GM21737 (cell line): ENCODE results near the gene CTDSPL2.
"Not testable (repeated sequence)": the region's sequence is repeated elsewhere in the genome, so short reads cannot be mapped to it uniquely, and the experiment has no call there.

Source experiments
- ATAC-seq: cut with Tn5 transposase; IDR thresholded peaks from one replicate; pipeline ENCODE4 v1.9.1; 2021; ENCODE audit warnings: mild to moderate bottlenecking, moderate library complexity; ENCODE audit not compliant: unreplicated experiment

CTDSPL2 gene

DNA sequence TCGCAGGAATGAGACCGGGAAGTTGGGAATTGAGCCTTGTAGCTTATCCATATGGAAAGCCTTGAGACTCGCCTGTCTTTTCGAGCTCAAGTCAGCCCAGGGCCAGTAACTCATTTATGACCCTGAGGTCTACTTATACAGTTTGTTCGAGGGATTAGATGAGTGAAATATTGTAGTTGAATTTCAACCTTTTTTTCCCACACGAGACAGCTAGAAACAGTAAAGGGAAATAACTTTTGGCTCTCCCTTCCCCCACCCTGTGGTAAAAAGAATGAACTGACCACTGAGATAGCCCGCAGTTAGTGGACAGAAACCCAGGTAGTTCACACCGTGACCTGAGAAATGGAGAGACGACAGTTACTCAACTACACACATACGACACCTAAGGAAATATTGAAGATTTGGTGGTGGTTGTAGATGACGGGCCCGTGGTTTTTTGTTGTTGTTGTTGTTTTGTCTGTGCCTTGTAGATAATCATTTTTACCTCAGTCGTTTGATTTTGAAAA, 110.4 kb downstream of the CTDSPL2 start:
- no peak for ATAC-seq

DNA sequence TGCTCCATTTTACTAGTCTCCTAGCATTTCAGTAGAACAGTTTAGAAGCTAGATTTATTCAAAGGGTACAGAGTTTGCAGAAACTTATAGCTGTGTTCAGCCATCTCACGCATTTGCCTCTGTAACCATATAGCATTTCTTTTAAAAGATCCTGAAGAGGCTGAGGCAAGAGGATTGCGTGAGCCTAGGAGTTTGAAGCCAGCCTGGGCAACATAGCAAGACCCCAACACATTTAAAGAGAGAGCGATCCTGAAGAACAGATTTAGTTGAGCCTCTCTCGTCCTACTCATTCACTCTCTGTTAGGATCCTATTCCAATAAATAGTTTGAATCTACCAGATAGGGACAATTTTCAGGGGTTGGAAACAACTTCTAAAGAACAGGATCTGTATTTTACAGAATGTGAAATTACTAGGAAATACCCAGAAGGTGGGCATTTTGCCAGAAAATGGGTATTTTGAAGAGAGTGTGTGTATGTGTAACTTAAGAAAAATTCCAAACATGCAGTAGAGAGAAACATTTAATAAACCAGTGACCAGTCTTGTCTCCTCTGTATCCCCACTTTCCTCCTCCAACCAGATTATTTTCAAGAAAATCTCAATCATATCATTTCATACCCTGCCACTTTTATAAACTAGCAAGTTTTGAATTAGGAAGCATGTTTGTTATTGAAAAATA, 114.0 kb downstream of the CTDSPL2 start:
- ATAC-seq = no peak

DNA sequence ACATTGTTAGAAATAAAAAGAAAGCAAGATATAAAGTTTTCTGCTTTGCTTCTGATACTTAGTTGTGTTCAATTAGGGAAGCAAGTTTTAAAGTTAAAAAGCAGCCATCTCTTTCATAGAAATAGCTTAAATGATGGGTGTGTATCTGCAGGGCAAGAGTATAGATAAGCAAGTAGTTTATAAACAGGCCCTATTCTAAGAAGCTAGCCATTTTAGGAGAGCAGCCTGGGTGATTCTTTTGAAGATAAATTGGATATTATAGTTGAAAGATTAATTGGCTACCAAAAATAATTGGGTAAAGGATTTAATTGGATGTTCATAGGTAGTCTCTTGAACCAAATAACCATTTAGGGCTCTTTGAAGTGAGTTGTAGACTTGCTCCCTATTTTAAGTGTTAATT, 115.2 kb downstream of the CTDSPL2 start:
- no peak for ATAC-seq

DNA sequence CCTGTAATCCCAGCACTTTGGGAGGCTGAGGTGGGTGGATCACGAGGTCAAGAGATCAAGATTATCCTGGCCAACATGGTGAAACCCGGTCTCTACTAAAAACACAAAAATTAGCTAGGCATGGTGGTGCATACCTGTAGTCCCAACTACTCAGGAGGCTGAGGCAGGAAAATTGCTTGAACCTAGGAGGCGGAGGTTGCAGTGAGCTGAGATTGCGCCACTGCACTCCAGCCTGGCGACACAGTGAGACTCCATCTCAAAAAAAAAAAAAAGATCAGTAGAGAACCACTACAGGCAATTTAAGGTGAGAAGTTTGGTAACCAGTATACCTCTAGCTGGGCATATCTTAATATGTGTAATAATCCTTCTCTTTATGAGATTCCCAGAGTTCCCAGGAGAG, 117.3 kb downstream of the CTDSPL2 start:
- ATAC-seq = not testable (repeated sequence)

DNA sequence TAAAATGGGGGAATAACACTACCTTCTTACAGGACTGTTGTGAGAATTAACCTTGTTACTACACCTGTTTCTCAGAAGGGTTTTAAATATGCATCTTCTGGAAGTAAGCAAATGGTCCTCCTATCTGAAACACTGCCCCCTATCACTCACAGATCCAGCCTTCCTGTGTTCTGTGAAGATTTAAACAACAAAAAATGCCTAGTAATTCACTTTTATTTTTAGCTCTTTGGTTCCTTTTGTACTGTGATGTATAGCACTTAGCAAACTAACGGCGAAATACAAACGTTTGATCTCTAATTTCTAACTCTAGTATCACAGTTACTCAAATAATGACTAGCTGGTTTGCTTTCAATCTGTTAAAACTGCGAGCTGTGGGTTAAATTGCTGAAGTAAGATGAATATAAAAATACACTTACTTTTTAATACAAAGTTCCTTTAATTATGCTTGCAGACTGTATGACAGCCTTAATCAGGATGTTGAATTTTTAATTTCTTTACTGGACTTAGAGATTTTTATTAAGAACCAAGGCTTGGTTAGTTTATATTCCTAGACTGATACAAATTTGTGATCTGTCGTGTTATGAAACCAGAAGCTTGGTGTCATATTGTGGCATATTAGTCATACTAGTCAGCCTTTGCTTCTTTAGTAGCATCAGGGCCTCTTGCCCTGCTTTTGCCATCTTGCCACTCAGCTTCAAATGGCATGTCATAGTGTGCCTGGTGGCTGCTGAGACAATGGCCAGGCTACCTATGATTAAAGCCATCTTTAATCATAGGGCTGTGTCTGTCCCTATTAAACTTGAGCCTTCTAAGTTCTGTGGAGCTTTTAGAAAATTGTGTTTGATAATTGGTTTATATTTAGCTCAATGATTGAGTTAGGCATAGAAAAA, 118.7 kb downstream of the CTDSPL2 start:
- ATAC-seq = no peak

DNA sequence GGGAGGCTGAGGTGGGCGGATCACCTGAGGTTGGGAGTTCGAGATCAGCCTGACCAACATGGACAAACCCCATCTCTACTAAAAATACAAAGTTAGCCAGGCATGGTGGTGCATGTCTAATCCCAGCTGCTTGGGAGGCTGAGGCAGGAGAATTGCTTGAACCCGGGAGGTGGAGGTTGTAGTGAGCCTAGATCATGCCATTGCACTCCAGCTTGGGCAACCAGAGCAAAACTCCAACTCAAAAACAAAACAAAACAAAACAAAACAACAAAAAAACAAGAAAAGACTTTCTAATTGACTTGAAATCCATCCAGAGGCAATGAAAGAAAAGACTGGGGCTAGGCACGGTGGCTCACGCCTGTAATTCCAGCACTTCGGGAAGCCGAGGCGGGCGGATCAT, 121.7 kb downstream of the CTDSPL2 start:
- ATAC-seq = not testable (repeated sequence)

DNA sequence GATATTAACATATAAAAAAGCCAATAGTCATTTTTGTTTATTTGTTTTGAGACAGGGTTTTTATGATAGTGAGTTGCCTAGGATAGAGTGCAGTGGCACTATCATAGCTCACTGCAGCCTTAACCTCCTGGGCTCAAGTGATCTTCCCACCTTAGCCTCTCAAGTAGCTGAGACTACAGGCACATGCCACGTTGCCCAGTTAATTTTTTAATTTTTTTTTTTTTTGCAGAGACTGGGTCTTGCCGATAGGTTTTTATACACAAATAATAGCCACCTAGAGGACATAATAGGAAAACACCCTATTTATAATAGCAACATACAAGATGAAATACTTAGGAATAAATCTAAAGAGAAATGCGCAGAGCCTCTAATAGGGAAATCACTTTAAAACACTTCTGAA, 122.8 kb downstream of the CTDSPL2 start:
- ATAC-seq = no peak

DNA sequence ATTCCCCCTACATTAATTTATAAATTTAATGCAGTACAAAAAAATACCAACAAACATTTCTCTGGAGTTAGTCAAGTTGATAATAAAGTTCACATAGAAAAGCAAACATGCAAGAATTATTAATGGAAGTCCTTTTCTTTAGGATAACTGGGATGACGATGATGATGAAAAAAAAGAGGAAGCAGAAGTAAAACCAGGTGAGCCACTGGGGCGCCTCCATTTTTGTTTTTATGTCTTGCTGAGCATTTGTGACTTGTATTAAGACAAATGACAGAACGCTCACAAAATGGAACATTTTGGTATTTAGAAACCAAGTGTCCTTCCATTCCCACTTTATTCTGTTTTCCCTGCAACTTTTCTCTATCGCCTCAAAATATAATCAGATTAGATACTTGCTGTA, 123.3 kb downstream of the CTDSPL2 start:
- ATAC-seq = no peak

DNA sequence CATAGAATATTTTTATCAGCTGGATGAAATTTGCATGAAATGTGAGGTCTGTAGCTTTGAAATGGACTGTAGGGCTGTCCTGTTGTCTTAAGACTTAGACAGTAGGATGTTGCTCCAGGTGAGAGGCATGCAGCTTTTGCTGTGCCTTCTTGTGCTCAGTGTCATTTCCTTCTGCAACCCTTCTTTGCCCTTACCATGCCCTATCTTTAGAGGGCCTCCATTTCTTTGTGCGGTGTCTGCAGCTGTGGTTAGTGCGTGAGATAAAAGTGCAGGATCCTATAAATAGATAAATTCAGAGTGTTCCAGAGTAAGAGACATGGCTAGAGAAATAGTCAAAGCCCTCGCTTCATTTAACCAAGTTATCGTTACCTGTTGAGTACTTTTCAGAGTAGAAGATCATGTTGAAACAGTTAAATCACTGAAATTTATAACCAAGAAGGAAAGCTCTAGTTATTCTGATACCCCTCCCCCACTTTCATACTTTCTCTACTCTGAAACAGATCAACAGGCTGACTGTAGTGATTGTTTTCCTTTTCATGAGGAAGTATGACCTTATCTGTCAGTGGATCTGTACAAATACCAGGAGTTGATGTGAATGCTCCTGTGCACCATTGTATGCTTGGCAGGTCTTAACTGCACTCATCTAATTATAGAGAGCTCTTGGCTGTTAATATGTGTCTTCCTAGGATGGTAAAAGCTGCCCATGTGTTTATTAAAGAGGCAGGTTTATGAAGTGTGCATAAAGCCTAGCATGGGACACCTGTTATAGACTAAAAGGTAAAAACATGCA, 127.7 kb downstream of the CTDSPL2 start:
- ATAC-seq = no peak

DNA sequence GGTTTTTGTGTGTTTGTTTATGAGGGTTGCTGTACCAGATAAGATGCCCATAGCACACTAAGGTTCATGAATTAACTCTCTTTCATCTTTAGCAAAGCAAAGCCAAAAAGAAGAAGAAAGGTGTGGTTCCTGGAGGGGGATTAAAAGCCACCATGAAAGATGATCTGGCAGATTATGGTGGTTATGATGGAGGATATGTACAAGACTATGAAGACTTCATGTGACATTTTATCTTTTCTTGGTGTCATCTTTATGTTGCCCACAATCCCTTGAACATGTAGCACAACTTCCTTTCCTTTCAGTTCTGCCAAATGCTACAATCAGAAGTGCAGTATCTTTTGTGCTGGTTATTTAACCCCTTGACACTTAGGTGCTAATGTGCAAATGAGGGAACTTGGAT, 133.5 kb downstream of the CTDSPL2 start:
- ATAC-seq = not testable (repeated sequence)

DNA sequence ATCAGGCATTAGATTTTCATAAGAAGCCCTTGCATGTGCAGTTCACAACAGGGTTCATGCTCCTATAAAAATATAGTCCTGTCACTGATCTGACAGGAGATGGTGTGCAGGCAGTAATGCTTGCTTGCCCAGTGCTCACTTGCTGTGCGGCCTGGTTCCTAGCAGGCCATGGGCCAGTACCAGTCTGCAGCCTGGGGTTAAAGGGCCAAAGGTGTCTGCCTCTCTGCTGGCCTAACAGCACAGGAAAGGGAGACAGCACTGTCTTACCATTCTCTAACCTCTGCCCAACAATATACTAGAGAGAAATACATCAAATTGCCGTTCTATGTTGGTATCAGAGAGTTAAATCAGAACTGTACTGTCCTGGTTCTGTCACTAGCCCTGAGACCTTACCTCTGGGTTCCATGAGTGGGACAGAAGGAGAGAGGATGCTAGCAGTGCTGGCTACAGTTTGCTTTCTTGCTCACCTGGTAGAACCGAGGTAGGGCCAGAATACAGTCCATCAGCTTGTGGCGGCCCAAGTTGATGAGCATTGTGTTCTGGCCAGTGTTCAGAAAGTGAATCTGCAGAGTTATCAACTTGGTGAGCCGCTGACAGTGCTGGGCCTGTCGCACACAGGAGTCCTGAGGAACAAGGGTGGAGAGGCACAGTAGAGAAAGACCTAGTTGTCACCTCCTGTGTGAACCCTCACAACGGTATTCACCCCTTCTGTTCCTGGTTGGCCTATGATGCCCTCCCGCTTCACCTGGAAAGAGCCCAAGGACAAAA, 138.1 kb downstream of the CTDSPL2 start:
- ATAC-seq = no peak

DNA sequence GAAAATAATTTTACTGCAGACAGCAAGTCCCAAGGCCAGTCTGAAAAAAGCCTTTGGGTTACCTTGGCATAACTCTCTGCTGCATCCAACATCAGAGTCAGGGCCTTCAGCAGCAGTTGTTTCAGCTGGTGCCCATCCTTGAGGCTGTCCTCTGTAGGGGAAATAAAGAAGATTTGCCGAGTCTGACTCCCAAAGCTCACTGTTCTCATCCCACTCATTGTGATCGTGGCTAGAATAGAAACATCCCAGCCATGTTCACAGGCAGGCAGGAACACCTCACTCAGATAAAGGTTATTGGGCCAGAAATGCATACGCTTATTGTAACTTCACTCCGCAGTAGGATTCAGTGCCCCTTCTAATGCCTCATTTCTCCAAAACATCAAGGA, 138.7 kb downstream of the CTDSPL2 start:
- ATAC-seq = no peak

DNA sequence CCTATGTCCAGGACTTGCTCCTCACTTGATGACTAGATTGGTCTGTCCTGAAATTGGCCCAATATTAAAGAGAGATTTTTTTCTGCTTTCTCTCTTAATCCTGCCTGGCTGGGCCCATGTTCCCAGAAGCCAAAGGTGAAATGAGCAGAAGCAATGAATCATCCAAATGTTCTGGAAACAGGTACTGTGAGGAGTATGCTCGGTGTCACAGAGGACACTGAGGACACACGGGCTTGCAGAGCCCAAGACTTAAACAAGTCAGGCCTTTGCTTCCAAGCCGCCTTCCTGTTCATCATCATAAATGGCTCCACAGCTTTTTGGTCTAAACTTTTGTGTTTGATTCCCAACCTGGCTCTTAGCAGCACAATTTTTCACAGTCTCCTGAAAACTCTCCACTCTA, 140.9 kb downstream of the CTDSPL2 start:
- no peak for ATAC-seq

DNA sequence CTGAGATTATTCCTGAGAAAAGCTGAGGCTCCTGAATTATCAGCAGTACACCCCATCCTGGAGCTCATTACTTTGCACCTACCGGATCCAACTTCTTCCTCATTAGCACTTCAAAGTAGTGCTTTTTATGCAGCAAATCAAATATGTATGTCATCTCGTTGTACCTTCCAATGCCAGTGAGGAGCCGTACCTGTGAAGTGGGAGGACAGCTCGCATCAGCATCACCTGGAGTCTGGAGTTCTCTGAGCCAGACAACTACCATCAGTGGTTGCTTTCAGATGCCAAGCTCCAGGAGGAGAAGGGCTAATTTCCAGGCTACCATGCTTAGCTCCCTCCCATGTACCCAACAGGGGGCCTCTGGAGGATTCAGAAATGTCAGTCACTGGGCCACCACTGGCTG, 141.9 kb downstream of the CTDSPL2 start:
- ATAC-seq = no peak

DNA sequence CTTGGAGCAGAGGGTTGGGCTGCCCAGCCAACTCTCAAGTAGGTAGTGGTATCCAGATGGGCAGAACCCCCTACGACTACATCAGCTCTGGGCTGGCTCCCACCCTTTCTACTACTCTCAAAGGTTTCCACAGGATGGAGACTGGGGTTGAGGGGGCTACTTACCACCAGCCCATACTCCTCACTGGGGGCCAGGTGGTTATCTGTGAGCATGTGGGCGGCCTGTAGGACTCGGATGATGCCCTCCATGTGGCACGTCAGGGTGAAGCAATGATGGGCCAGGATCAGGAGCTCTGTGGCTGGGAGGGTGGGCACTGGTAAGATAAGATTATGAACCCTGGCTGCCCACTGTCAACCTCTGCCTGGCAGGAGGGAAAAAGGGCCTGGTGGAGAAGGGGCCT, 142.9 kb downstream of the CTDSPL2 start:
- ATAC-seq = no peak

DNA sequence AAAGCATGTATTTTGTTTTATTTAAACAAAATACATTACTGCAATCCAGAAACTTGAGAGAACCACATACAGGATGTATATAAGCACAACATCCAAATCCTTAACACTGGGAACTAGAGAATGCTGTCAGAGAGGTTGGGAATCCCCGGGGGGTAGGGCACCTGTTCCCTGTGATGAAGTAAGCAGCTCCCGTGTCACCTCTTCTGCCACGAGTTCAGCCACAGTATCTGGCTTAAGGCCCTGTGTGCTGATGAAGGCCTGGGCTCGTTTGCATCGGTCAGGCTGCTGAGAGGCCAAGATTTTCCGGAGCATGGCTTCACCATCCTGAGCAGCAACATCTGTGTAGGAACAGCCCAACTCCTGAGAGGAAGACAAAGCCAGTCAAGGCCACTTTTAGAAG, 146.0 kb downstream of the CTDSPL2 start:
- ATAC-seq = no peak

DNA sequence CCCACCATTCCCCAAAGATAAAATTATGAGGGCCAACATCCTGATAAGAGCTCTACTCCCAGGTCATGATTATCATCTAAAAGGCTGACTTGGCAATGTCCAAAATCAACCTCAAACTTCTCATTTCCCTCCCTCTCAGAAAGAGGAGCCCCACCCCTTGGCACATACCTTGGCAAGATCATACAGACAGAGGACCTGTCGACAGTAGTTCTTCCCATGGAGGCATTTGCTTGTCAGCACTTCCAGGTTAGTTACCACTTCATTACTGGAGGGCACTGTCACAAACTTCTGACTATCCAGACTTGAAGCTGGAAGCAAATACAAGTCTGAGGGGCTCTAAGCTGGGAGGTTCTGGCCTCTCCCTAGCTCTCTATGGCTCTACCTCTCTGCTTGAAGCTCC, 147.3 kb downstream of the CTDSPL2 start:
- no peak for ATAC-seq
